Endothelial cell of umbilical vein (primary cell): ENCODE results near the gene IGF2R. TPM values are rescaled to one million over a fixed set of nuclear protein-coding genes. Genes with fewer than 3 reads are reported as not detected.

Experiments used
- BruUV-seq: library from RNA; stranded (reverse); fragments of 400-500 nt; replicated peaks from 2 replicates; lab custom pipeline; 2021; lab: Mats Ljungman, UMichigan
- CTCF ChIA-PET: fragments of 300-600, 350-600 bp; sonication (Branson Sonifier 250); formaldehyde crosslinking; loops from one replicate; lab custom pipeline; 2021; ENCODE audit warnings: antibody characterized with exemption, inconsistent platforms; lab: Charles Lee
- POLR2A ChIA-PET: fragments of 300-600, 350-600 bp; sonication (Branson Sonifier 250); formaldehyde crosslinking; loops from one replicate; lab custom pipeline; 2021; ENCODE audit warnings: antibody characterized with exemption, inconsistent platforms; lab: Charles Lee
- DNase-seq: peaks from one replicate; pipeline ENCODE4 v3.0.0-alpha.2; 2011; ENCODE audit warnings: low read depth, low spot score
- FAIRE-seq: peaks from 2 replicates; lab custom pipeline; 2011; peaks lifted over from hg19 to GRCh38; lab: Jason Lieb, UNC
- H2AFZ ChIP-seq: 2 replicates; pipeline ENCODE4 v1.6.0; 2012; ENCODE audit warnings: low read depth, low read length, control low read depth, inconsistent platforms
- H3K27ac ChIP-seq: 2 replicates; pipeline ENCODE4 v1.5.1; 2011; ENCODE audit warnings: low read depth, mild to moderate bottlenecking, control low read depth, low read length, moderate library complexity; ENCODE audit not compliant: insufficient read depth
- H3K27me3 ChIP-seq, 2 experiments: 2 replicates each; pipeline versions ENCODE4 v1.6.0 to v1.6.1; 2011; ENCODE audit warnings: low read length in 2 of 2, mixed read lengths in 1 of 2; ENCODE audit not compliant: control insufficient read depth in 2 of 2, insufficient read depth in 2 of 2
- H3K36me3 ChIP-seq, 2 experiments: 2 replicates in 1 of 2; 3 replicates in 1 of 2; pipeline ENCODE4 v1.5.1; 2011; ENCODE audit warnings: low read length in 2 of 2, mild to moderate bottlenecking in 1 of 2, moderate library complexity in 1 of 2; ENCODE audit not compliant: control insufficient read depth in 2 of 2, insufficient read depth in 2 of 2; ENCODE audit errors: extremely low read depth in 1 of 2
- H3K4me1 ChIP-seq: 3 replicates; pipeline ENCODE4 v1.5.1; 2011; ENCODE audit warnings: mild to moderate bottlenecking, low read length; ENCODE audit not compliant: control insufficient read depth, insufficient read depth; ENCODE audit errors: extremely low read depth
- H3K4me2 ChIP-seq: 2 replicates; pipeline ENCODE4 v1.6.1; 2011; ENCODE audit warnings: low read length, control low read depth, mixed read lengths; ENCODE audit not compliant: insufficient read depth
- H3K4me3 ChIP-seq, 3 experiments: fragments of 200-600 bp in 1 of 3; sonication (generic), shearing (Covaris generic) in 1 of 3; replicated peaks in 1 of 3; 2 replicates each; pipeline ENCODE4 v1.5.1; 2011 to 2016; ENCODE audit warnings: control low read depth in 3 of 3, low read length in 3 of 3, mild to moderate bottlenecking in 2 of 3, inconsistent platforms in 1 of 3, low read depth in 1 of 3, moderate library complexity in 1 of 3; ENCODE audit not compliant: insufficient read depth in 1 of 3
- H3K79me2 ChIP-seq: 2 replicates; pipeline ENCODE4 v1.6.0; 2012; ENCODE audit warnings: low read length, inconsistent platforms; ENCODE audit not compliant: control insufficient read depth, insufficient read depth
- H3K9ac ChIP-seq: replicated peaks from 2 replicates; pipeline ENCODE3; 2011; ENCODE audit warnings: low read length, control low read depth; ENCODE audit not compliant: insufficient read depth; ENCODE audit errors: extremely low read depth
- H3K9me1 ChIP-seq: replicated peaks from 3 replicates; pipeline ENCODE4 v1.6.0; 2011; ENCODE audit warnings: mild to moderate bottlenecking, low read length; ENCODE audit not compliant: control insufficient read depth, insufficient read depth; ENCODE audit errors: extremely low read depth
- H3K9me3 ChIP-seq: replicated peaks from 2 replicates; pipeline ENCODE4 v1.5.1; 2012; ENCODE audit warnings: low read length, inconsistent platforms; ENCODE audit not compliant: control insufficient read depth, insufficient read depth
- H4K20me1 ChIP-seq: replicated peaks from 2 replicates; pipeline ENCODE3; 2011; ENCODE audit warnings: mild to moderate bottlenecking, low read length; ENCODE audit not compliant: control insufficient read depth, insufficient read depth; ENCODE audit errors: extremely low read depth
- CTCF ChIP-seq, 2 donors: IDR thresholded peaks; 1 replicate in 1 of 2; 2 replicates in 1 of 2; pipeline ENCODE4 v1.5.1; 2011; ENCODE audit warnings: low read length in 2 of 2, mild to moderate bottlenecking in 2 of 2, moderate library complexity in 2 of 2, control low read depth in 1 of 2, inconsistent platforms in 1 of 2, low read depth in 1 of 2; ENCODE audit not compliant: insufficient read depth in 1 of 2; ENCODE audit errors: extremely low read depth in 1 of 2
- EZH2 ChIP-seq: IDR thresholded peaks from 2 replicates; pipeline ENCODE4 v1.6.1; 2012; ENCODE audit warnings: borderline replicate concordance, low read depth, mild to moderate bottlenecking, moderate library complexity, low read length, inconsistent platforms; ENCODE audit not compliant: severe bottlenecking
- FOS ChIP-seq: IDR thresholded peaks from 2 replicates; pipeline ENCODE4 v1.6.1; 2011; ENCODE audit warnings: mild to moderate bottlenecking, low read length, moderate library complexity, borderline replicate concordance; ENCODE audit not compliant: insufficient read depth
- GATA2 ChIP-seq: IDR thresholded peaks from 2 replicates; pipeline ENCODE4 v1.7.0; 2011; ENCODE audit warnings: low read depth, mild to moderate bottlenecking, moderate library complexity, mixed read lengths, low read length; ENCODE audit not compliant: insufficient read length, insufficient read depth
- JUN ChIP-seq: IDR thresholded peaks from 2 replicates; pipeline ENCODE4 v1.6.1; 2011; ENCODE audit warnings: borderline replicate concordance, low read depth; ENCODE audit not compliant: insufficient read length, insufficient read depth
- POLR2A ChIP-seq: IDR thresholded peaks from 2 replicates; pipeline ENCODE4 v1.6.1; 2012; ENCODE audit warnings: low read depth, mild to moderate bottlenecking, control low read depth, low read length
- POLR2AphosphoS5 ChIP-seq: IDR thresholded peaks from 2 replicates; pipeline ENCODE4 v1.6.1; 2012; ENCODE audit warnings: low read depth, mild to moderate bottlenecking, control low read depth, low read length, moderate library complexity; ENCODE audit not compliant: insufficient read depth
- dilution Hi-C: fragments of 300-500 bp; cut with MboI; formaldehyde crosslinking; loops from one replicate; pipeline ENCODE4 v1.15.0; 2019; ENCODE audit warnings: low sequenced_read_pairs; ENCODE audit not compliant: extremely low pct_ligation_motif_present
- intact Hi-C: fragments of 100-400 bp; cut with micrococcal nuclease; formaldehyde crosslinking; loops from one replicate; pipeline ENCODE4 v1.10.0; 2022
- polyA plus RNA-seq, 4 experiments: library from polyadenylated mRNA; depleted of rRNA in 3 of 4; stranded (reverse) in 3 of 4; unstranded in 1 of 4; fragments of >200 nt; gene quantifications; 2 replicates each; pipeline versions ENCODE4 v1.2.1 to v1.2.3, GENCODE V29; 2011 to 2012; ENCODE audit warnings: missing spikeins in 1 of 4
- total RNA-seq: library from RNA; stranded (reverse); gene quantifications from 2 replicates; pipeline ENCODE4 v1.2.3, GENCODE V29; 2021
- TF ChIP-seq, protein P1 (sequence below): IDR thresholded peaks from 2 replicates; pipeline ENCODE4 v1.6.1; 2011; ENCODE audit not compliant: insufficient read depth, insufficient read length

Gene IGF2R
- total and polyA plus RNA-seq, 2 donors (not counting 3 experiments of a cell fraction or from before 2014, with no cell fraction given), result 16.3 to 60.2 TPM

DNA sequence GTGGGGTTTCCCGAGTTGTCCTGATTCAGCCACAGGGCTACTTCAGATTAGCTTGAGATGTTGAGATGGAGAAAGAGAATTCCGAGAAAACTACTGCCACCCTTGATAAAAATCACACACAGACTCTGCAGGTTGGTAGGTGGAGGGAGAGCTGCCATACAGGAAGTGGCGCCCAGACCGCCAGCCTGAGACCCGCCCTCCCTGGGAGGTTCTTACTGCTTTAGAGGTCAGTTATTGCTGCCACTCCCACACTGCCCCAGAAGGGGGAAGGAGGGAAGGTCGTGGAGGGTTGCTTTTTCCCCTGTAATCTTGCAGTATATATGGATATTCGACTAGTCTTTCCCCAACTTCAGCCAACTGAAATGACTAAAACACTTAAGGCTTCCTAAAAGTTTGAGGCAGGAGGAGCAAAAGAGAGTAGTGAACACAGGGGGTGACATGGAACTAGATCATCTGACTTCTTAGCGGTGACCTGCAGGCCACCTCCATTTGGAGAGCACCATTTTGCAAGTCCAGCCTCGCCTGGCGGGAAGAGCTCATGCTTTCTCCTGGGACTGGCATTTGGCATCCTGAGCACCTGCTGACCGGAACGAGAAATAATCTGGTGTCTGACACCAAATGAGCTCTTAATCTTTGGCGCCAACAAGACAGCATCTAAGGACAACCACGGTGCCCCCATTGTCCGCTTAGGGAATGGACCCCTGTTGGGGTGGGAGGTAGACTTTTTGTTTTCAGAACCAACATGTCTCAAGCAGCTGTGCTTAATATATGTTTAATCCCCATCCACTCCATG, 117.0 kb downstream of the IGF2R start:
- no peaks in the 10 kb centered on the region for H3K4me1 ChIP-seq
- intact Hi-C loops (loop anchor here (5.0 kb wide), 2 partner anchors 119 to 224 kb away; partner anchors contain the start of gene IGF2R), dilution Hi-C loops (no loop called here)
- POLR2A ChIA-PET, result no interaction called here
- H3K9ac ChIP-seq, result no peak overlapping the region
- H4K20me1 ChIP-seq, result no peaks in the 10 kb centered on the region
- no peak overlapping the region for H3K4me3 ChIP-seq
- CTCF ChIA-PET, result interaction anchor here (0.6 to 3.4 kb wide), 3 partner anchors 11 to 1188 kb away, joined by 3 to 21 read pairs (median 4); partner anchors contain the start of gene AGPAT4
- no peak overlapping the region for H3K27ac ChIP-seq
- H3K9me3 ChIP-seq, result no peaks in the 10 kb centered on the region
- no peaks in the 10 kb centered on the region for H3K79me2 ChIP-seq
- no peak for TF ChIP-seq POLR2AphosphoS5
- TF ChIP-seq FOS, result no peak
- TF ChIP-seq CTCF (IDR thresholded peaks at IDR 0.05; ENCODE audit: extremely low read depth in 1 of 2, insufficient read depth in 1 of 2, low read depth in 1 of 2, low read length in 2 of 2), result no peak
- no peak for TF ChIP-seq JUN
- no peak for TF ChIP-seq GATA2
- no peak for TF ChIP-seq POLR2A
- TF ChIP-seq, protein P1, sequence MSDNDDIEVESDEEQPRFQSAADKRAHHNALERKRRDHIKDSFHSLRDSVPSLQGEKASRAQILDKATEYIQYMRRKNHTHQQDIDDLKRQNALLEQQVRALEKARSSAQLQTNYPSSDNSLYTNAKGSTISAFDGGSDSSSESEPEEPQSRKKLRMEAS, result no peak
- TF ChIP-seq EZH2, result no peak
- no TSS peak for BruUV-seq
- H3K4me2 ChIP-seq, result no peak overlapping the region
- no peaks in the 10 kb centered on the region for H3K9me1 ChIP-seq
- no peak overlapping the region for H2AFZ ChIP-seq
- no peaks in the 10 kb centered on the region for H3K27me3 ChIP-seq
- DNase-seq (no peak), FAIRE-seq (no peak)
- peaks cover 0 to 14% of the 10 kb centered on the region in 2 experiments for H3K36me3 ChIP-seq
